Measurements from ENCODE around the gene ARHGEF17. TPM values are rescaled to one million over a fixed set of nuclear protein-coding genes. Genes with fewer than 3 reads are reported as not detected.

The ARHGEF17 gene
- total RNA-seq, 1 experiment from 2014 or later: 22.3 TPM

DNA sequence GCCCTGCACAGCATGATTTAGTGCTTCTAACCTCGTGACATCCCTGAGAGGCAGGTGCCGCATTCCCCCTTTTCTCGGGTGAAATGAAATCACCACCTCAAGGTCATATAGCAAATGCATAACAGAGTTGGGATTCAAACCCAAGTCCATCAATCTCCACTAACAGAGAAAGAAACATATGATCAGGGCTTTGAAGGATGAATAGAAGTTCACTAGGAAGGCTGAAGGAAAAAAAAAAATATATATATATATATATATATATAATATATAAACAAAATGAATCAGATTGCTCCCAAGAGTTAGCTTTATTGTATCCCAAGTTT, 12.1 kb upstream of the ARHGEF17 start:
- no peaks in the 10 kb centered on the region for H3K9me3 Mint-ChIP-seq (ENCODE audit: low read depth, unreplicated experiment)
- CTCF ChIA-PET: no interaction called here
- BruUV-seq (replicated peaks): no TSS peak
- no peak overlapping the region for H3K4me3 Mint-ChIP-seq (ENCODE audit: low read depth, unreplicated experiment)
- H3K27me3 Mint-ChIP-seq (ENCODE audit: unreplicated experiment): peaks cover 34% of the 10 kb centered on the region
- TF ChIP-seq, protein P1, sequence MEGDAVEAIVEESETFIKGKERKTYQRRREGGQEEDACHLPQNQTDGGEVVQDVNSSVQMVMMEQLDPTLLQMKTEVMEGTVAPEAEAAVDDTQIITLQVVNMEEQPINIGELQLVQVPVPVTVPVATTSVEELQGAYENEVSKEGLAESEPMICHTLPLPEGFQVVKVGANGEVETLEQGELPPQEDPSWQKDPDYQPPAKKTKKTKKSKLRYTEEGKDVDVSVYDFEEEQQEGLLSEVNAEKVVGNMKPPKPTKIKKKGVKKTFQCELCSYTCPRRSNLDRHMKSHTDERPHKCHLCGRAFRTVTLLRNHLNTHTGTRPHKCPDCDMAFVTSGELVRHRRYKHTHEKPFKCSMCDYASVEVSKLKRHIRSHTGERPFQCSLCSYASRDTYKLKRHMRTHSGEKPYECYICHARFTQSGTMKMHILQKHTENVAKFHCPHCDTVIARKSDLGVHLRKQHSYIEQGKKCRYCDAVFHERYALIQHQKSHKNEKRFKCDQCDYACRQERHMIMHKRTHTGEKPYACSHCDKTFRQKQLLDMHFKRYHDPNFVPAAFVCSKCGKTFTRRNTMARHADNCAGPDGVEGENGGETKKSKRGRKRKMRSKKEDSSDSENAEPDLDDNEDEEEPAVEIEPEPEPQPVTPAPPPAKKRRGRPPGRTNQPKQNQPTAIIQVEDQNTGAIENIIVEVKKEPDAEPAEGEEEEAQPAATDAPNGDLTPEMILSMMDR (IDR thresholded peaks at IDR 0.05; ENCODE audit: unreplicated experiment): no peak
- intact Hi-C loops (cut with micrococcal nuclease; ENCODE audit: unreplicated experiment): loop anchor here (2.0 kb wide), 1 partner anchor 39 kb away; no protein-coding TSS in a partner anchor
- no peaks in the 10 kb centered on the region for H3K36me3 Mint-ChIP-seq (ENCODE audit: insufficient read depth, unreplicated experiment)
- no peak for DNase-seq
- no peaks in the 10 kb centered on the region for H3K4me1 Mint-ChIP-seq (ENCODE audit: low read depth, unreplicated experiment)
- H3K27ac Mint-ChIP-seq (ENCODE audit: unreplicated experiment): no peak overlapping the region

DNA sequence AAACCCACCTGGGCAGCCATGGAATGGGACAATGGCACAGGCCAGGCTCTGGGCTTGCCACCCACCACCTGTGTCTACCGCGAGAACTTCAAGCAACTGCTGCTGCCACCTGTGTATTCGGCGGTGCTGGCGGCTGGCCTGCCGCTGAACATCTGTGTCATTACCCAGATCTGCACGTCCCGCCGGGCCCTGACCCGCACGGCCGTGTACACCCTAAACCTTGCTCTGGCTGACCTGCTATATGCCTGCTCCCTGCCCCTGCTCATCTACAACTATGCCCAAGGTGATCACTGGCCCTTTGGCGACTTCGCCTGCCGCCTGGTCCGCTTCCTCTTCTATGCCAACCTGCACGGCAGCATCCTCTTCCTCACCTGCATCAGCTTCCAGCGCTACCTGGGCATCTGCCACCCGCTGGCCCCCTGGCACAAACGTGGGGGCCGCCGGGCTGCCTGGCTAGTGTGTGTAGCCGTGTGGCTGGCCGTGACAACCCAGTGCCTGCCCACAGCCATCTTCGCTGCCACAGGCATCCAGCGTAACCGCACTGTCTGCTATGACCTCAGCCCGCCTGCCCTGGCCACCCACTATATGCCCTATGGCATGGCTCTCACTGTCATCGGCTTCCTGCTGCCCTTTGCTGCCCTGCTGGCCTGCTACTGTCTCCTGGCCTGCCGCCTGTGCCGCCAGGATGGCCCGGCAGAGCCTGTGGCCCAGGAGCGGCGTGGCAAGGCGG, 11.4 kb upstream of the ARHGEF17 start:
- no TSS peak for BruUV-seq (replicated peaks)
- no peak for DNase-seq
- Mint-ChIP-seq H3K27me3 (ENCODE audit: unreplicated experiment) (peaks cover 32% of the 10 kb centered on the region), H3K9me3 (ENCODE audit: low read depth, unreplicated experiment) (no peaks in the 10 kb centered on the region), H3K27ac (ENCODE audit: unreplicated experiment) (no peak overlapping the region), H3K4me1 (ENCODE audit: low read depth, unreplicated experiment) (no peaks in the 10 kb centered on the region), H3K4me3 (ENCODE audit: low read depth, unreplicated experiment) (no peak overlapping the region), H3K36me3 (ENCODE audit: insufficient read depth, unreplicated experiment) (no peaks in the 10 kb centered on the region)
- CTCF ChIA-PET: no interaction called here
- intact Hi-C loops (cut with micrococcal nuclease; ENCODE audit: unreplicated experiment): no loop called here
- TF ChIP-seq, protein P1 (IDR thresholded peaks at IDR 0.05; ENCODE audit: unreplicated experiment): no peak

DNA sequence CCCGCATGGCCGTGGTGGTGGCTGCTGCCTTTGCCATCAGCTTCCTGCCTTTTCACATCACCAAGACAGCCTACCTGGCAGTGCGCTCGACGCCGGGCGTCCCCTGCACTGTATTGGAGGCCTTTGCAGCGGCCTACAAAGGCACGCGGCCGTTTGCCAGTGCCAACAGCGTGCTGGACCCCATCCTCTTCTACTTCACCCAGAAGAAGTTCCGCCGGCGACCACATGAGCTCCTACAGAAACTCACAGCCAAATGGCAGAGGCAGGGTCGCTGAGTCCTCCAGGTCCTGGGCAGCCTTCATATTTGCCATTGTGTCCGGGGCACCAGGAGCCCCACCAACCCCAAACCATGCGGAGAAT, 10.9 kb upstream of the ARHGEF17 start:
- intact Hi-C loops (cut with micrococcal nuclease; ENCODE audit: unreplicated experiment): no loop called here
- DNase-seq: no peak
- Mint-ChIP-seq H3K4me3 (ENCODE audit: low read depth, unreplicated experiment) (no peak overlapping the region), H3K27me3 (ENCODE audit: unreplicated experiment) (peaks cover 32% of the 10 kb centered on the region), H3K36me3 (ENCODE audit: insufficient read depth, unreplicated experiment) (no peaks in the 10 kb centered on the region), H3K9me3 (ENCODE audit: low read depth, unreplicated experiment) (no peaks in the 10 kb centered on the region), H3K4me1 (ENCODE audit: low read depth, unreplicated experiment) (no peaks in the 10 kb centered on the region), H3K27ac (ENCODE audit: unreplicated experiment) (no peak overlapping the region)
- CTCF ChIA-PET: interaction anchor here (1.5 to 2.3 kb wide), 2 partner anchors 10 to 96 kb away, joined by 4 to 18 read pairs; no protein-coding TSS in a partner anchor
- no TSS peak for BruUV-seq (replicated peaks)
- TF ChIP-seq, protein P1 (IDR thresholded peaks at IDR 0.05; ENCODE audit: unreplicated experiment): no peak

DNA sequence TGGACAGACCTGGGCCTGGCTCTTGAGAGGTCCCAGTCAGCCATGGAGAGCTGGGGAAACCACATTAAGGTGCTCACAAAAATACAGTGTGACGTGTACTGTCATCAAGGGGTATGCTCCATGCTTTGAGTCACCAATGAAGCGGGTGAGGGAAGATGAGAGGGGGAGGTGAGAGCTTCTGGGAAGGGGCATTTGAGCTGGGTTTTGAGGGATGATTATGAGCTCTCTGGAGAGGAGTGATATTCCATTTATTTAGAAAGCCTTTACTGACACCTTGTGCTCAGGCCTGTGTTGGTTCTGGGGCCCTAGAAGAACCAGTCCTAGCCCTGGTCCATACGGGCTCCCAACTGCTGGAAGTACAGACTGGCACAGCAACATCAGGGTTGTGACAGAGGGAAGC, 10.4 kb upstream of the ARHGEF17 start:
- Mint-ChIP-seq H3K9me3 (ENCODE audit: low read depth, unreplicated experiment) (no peaks in the 10 kb centered on the region), H3K27ac (ENCODE audit: unreplicated experiment) (no peak overlapping the region), H3K27me3 (ENCODE audit: unreplicated experiment) (peaks cover 32% of the 10 kb centered on the region), H3K4me1 (ENCODE audit: low read depth, unreplicated experiment) (no peaks in the 10 kb centered on the region), H3K36me3 (ENCODE audit: insufficient read depth, unreplicated experiment) (no peaks in the 10 kb centered on the region), H3K4me3 (ENCODE audit: low read depth, unreplicated experiment) (no peak overlapping the region)
- CTCF ChIA-PET: interaction anchor here (1.5 to 2.3 kb wide), 2 partner anchors 9 to 96 kb away, joined by 4 to 18 read pairs; no protein-coding TSS in a partner anchor
- TF ChIP-seq, protein P1 (IDR thresholded peaks at IDR 0.05; ENCODE audit: unreplicated experiment): no peak
- no peak for DNase-seq
- intact Hi-C loops (cut with micrococcal nuclease; ENCODE audit: unreplicated experiment): no loop called here
- BruUV-seq (replicated peaks): no TSS peak

All from Calu3 (cell line).